Dermis blood vessel endothelial cell (primary cell): ENCODE results near the gene TNN. TPM values are rescaled to one million over a fixed set of nuclear protein-coding genes. Genes with fewer than 3 reads are reported as not detected.
"Not testable (repeated sequence)": the region's sequence is repeated elsewhere in the genome, so short reads cannot be mapped to it uniquely, and the experiment has no call there.

Experiments
- DNase-seq: peaks from one replicate; pipeline ENCODE4 v3.0.0; 2010
- total RNA-seq: library from RNA; depleted of rRNA; stranded (reverse); fragments of >200 nt; gene quantifications from 2 replicates; pipeline ENCODE4 v1.2.3, GENCODE V29; 2014

Gene TNN
- total RNA-seq: not detected in 2 replicates

- DNase-seq: no peak
Observed at GRCh38 chr1:175067362-175068106, at the start of gene TNN. TSS of gene TNN (plus strand) at chr1:175067833. CDS start at chr1:175077419, 9,586 bp downstream.

GRCh38 chr1:175019524-175019923, 48.1 kb upstream of the TNN start:
- no peak for DNase-seq

- DNase-seq: peak; percentile 99
Observed at GRCh38 chr1:175023043-175023921, 44.4 kb upstream of the TNN start, which contains the start of gene MRPS14. TSS of gene MRPS14 (minus strand) at chr1:175023425. CDS start at chr1:175023408, 17 bp downstream.

- not testable (repeated sequence) for DNase-seq
Observed at GRCh38 chr1:175023922-175024242, 43.8 kb upstream of the TNN start.

GRCh38 chr1:175024773-175025172, 42.9 kb upstream of the TNN start:
- no peak for DNase-seq

- DNase-seq: no peak
Observed at GRCh38 chr1:175033953-175034352, 33.7 kb upstream of the TNN start.

GRCh38 chr1:175034775-175035174, 32.9 kb upstream of the TNN start:
- no peak for DNase-seq

GRCh38 chr1:175035865-175036264, 31.8 kb upstream of the TNN start:
- no peak for DNase-seq

- DNase-seq: no peak
Observed at GRCh38 chr1:175036476-175036875, 31.2 kb upstream of the TNN start.

- DNase-seq: no peak
Observed at GRCh38 chr1:175037416-175037815, 30.2 kb upstream of the TNN start.

GRCh38 chr1:175040324-175040879, 27.2 kb upstream of the TNN start:
- DNase-seq: no peak

GRCh38 chr1:175042650-175043049, 25.0 kb upstream of the TNN start:
- DNase-seq: no peak

- no peak for DNase-seq
Observed at GRCh38 chr1:175043824-175044223, 23.8 kb upstream of the TNN start.

GRCh38 chr1:175044591-175044990, 23.0 kb upstream of the TNN start:
- not testable (repeated sequence) for DNase-seq

GRCh38 chr1:175045097-175045496, 22.5 kb upstream of the TNN start:
- DNase-seq: no peak

- DNase-seq: no peak
Observed at GRCh38 chr1:175045519-175045918, 22.1 kb upstream of the TNN start.

- DNase-seq: no peak
Observed at GRCh38 chr1:175050992-175051391, 16.6 kb upstream of the TNN start.

GRCh38 chr1:175054736-175055135, 12.9 kb upstream of the TNN start:
- DNase-seq: no peak

GRCh38 chr1:175062339-175062738, 5.3 kb upstream of the TNN start:
- no peak for DNase-seq

- DNase-seq: no peak
Observed at GRCh38 chr1:175062858-175063257, 4.8 kb upstream of the TNN start.

- no peak for DNase-seq
Observed at GRCh38 chr1:175070818-175071217, 3.2 kb downstream of the TNN start.

GRCh38 chr1:175071276-175071943, 3.8 kb downstream of the TNN start:
- no peak for DNase-seq
